SK-N-SH treated with all-trans-retinoic acid at 6 μM for 48 hours (cell line): Measurements from ENCODE around the gene NFIA.

Experiments
- ATAC-seq: fragments of 200-7000 bp; cut with Tn5 transposase; 3 replicates; pipeline ENCODE4 v1.9.1; 2020; ENCODE audit warnings: mild to moderate bottlenecking, moderate library complexity
- ARNTL ChIP-seq: fragments of 450-650 bp; formaldehyde crosslinking; IDR thresholded peaks from 2 replicates; pipeline ENCODE4 v1.5.0; 2020; ENCODE audit warnings: low read depth, mild to moderate bottlenecking, moderate library complexity, borderline replicate concordance
- BACH2 ChIP-seq: fragments of 250-450 bp; sonication (Bioruptor Pico); IDR thresholded peaks from 2 replicates; pipeline ENCODE4 v1.9.0; 2021; ENCODE audit warnings: mild to moderate bottlenecking, borderline replicate concordance
- CREB5 ChIP-seq: fragments of 250-450 bp; sonication (Bioruptor Pico); IDR thresholded peaks from 2 replicates; pipeline ENCODE4 v1.5.1; 2020; ENCODE audit warnings: low read depth, mild to moderate bottlenecking, moderate library complexity
- CSDC2 ChIP-seq: fragments of 250-450 bp; sonication (Bioruptor Pico); IDR thresholded peaks from 2 replicates; pipeline ENCODE4 v1.5.0; 2020; ENCODE audit warnings: mild to moderate bottlenecking, moderate library complexity
- ESRRG ChIP-seq: fragments of 250-450 bp; sonication (Bioruptor Pico); IDR thresholded peaks from 2 replicates; pipeline ENCODE4 v1.6.1; 2021; ENCODE audit warnings: mild to moderate bottlenecking
- GLIS3 ChIP-seq: fragments of 250-450 bp; sonication (Bioruptor Pico); IDR thresholded peaks from 2 replicates; pipeline ENCODE4 v1.5.0; 2020; ENCODE audit warnings: mild to moderate bottlenecking, moderate library complexity
- ISL1 ChIP-seq: fragments of 250-450 bp; sonication (Bioruptor Pico); IDR thresholded peaks from 2 replicates; pipeline ENCODE4 v2.1.2; 2022; ENCODE audit warnings: mild to moderate bottlenecking, moderate library complexity
- OSR1 ChIP-seq: fragments of 250-450 bp; sonication (Bioruptor Pico); IDR thresholded peaks from 2 replicates; pipeline ENCODE4 v1.8.0; 2022; ENCODE audit warnings: moderate library complexity, mild to moderate bottlenecking, inconsistent platforms
- PATZ1 ChIP-seq: fragments of 250-450 bp; sonication (Bioruptor Pico); IDR thresholded peaks from 2 replicates; pipeline ENCODE4 v1.8.0; 2020; ENCODE audit warnings: mild to moderate bottlenecking, moderate library complexity, borderline replicate concordance
- POU6F1 ChIP-seq: fragments of 250-450 bp; sonication (Bioruptor Pico); IDR thresholded peaks from 2 replicates; pipeline ENCODE4 v1.8.0; 2021; ENCODE audit warnings: low read depth, mild to moderate bottlenecking, moderate library complexity, borderline replicate concordance
- PPARA ChIP-seq: fragments of 250-450 bp; sonication (Bioruptor Pico); IDR thresholded peaks from 2 replicates; pipeline ENCODE4 v1.5.0; 2020; ENCODE audit warnings: mild to moderate bottlenecking, borderline replicate concordance
- RARB ChIP-seq: fragments of 250-450 bp; sonication (Bioruptor Pico); IDR thresholded peaks from 2 replicates; pipeline ENCODE4 v1.8.0; 2021; ENCODE audit warnings: mild to moderate bottlenecking, moderate library complexity
- SNAI2 ChIP-seq: fragments of 250-450 bp; sonication (Bioruptor Pico); IDR thresholded peaks from 2 replicates; pipeline ENCODE4 v1.5.0; 2020; ENCODE audit warnings: mild to moderate bottlenecking, moderate library complexity
- TCF4 ChIP-seq: fragments of 250-450 bp; sonication (Bioruptor Pico); IDR thresholded peaks from 2 replicates; pipeline ENCODE4 v1.8.0; 2021; ENCODE audit warnings: mild to moderate bottlenecking, moderate library complexity, borderline replicate concordance
- TOX ChIP-seq: fragments of 250-450 bp; sonication (Bioruptor Pico); IDR thresholded peaks from 2 replicates; pipeline ENCODE4 v1.8.0; 2021; ENCODE audit warnings: mild to moderate bottlenecking, moderate library complexity, borderline replicate concordance
- TSHZ2 ChIP-seq: fragments of 250-450 bp; sonication (Bioruptor Pico); IDR thresholded peaks from 2 replicates; pipeline ENCODE4 v1.5.0; 2020; ENCODE audit warnings: mild to moderate bottlenecking, moderate library complexity
- ZC3H10 ChIP-seq: fragments of 250-450 bp; sonication (Bioruptor Pico); IDR thresholded peaks from 2 replicates; pipeline ENCODE4 v1.5.1; 2021; ENCODE audit warnings: mild to moderate bottlenecking, moderate library complexity
- ZFP3 ChIP-seq: fragments of 250-450 bp; sonication (Bioruptor Pico); IDR thresholded peaks from 2 replicates; pipeline ENCODE4 v1.5.0; 2020; ENCODE audit warnings: mild to moderate bottlenecking, moderate library complexity
- ZFP30 ChIP-seq: fragments of 450-650 bp; formaldehyde crosslinking; IDR thresholded peaks from 2 replicates; pipeline ENCODE4 v1.5.0; 2022; ENCODE audit warnings: mild to moderate bottlenecking, moderate library complexity
- ZNF70 ChIP-seq: fragments of 450-650 bp; formaldehyde crosslinking; IDR thresholded peaks from 2 replicates; pipeline ENCODE4 v1.5.0; 2020; ENCODE audit warnings: mild to moderate bottlenecking, moderate library complexity
- ZNF8 ChIP-seq: fragments of 450-650 bp; formaldehyde crosslinking; IDR thresholded peaks from 2 replicates; pipeline ENCODE4 v1.5.0; 2020; ENCODE audit warnings: mild to moderate bottlenecking, moderate library complexity

Gene NFIA

GRCh38 chr1:61341426-61341825 lies 259.1 kb downstream of the NFIA start:
- TF ChIP-seq ZFP3 (no peak), CREB5 (CRISPR knock-in tag) (no peak), TOX (CRISPR knock-in tag) (no peak), PPARA (no peak), BACH2 (no peak), TCF4 (CRISPR knock-in tag) (no peak), ZNF70 (CRISPR knock-in tag) (no peak), POU6F1 (CRISPR knock-in tag) (no peak), SNAI2 (no peak), ESRRG (CRISPR knock-in tag) (no peak), ZC3H10 (CRISPR knock-in tag) (no peak), TSHZ2 (CRISPR knock-in tag) (no peak), OSR1 (CRISPR knock-in tag) (no peak), ZFP30 (CRISPR knock-in tag) (no peak), ISL1 (CRISPR knock-in tag) (no peak), CSDC2 (CRISPR knock-in tag) (no peak), GLIS3 (no peak), RARB (no peak)
- no peak for ATAC-seq

- no peak for ATAC-seq
- no peak for TF ChIP-seq ZFP30 (CRISPR knock-in tag)
- no peak for TF ChIP-seq PATZ1 (CRISPR knock-in tag)
- TF ChIP-seq SNAI2: no peak
- no peak for TF ChIP-seq ISL1 (CRISPR knock-in tag)
- no peak for TF ChIP-seq TSHZ2 (CRISPR knock-in tag)
Measured at GRCh38 chr1:61343734-61344420, 261.5 kb downstream of the NFIA start.

GRCh38 chr1:61344696-61345095 lies 262.3 kb downstream of the NFIA start:
- TF ChIP-seq SNAI2: no peak
- no peak for TF ChIP-seq ARNTL (CRISPR knock-in tag)
- TF ChIP-seq BACH2: no peak
- TF ChIP-seq CSDC2 (CRISPR knock-in tag): no peak
- no peak for TF ChIP-seq ZFP3
- TF ChIP-seq ZNF70 (CRISPR knock-in tag): no peak
- TF ChIP-seq ESRRG (CRISPR knock-in tag): no peak
- no peak for TF ChIP-seq ZFP30 (CRISPR knock-in tag)
- no peak for TF ChIP-seq ISL1 (CRISPR knock-in tag)
- no peak for TF ChIP-seq ZC3H10 (CRISPR knock-in tag)
- no peak for TF ChIP-seq OSR1 (CRISPR knock-in tag)
- TF ChIP-seq ZNF8: no peak
- TF ChIP-seq POU6F1 (CRISPR knock-in tag): no peak
- no peak for TF ChIP-seq PATZ1 (CRISPR knock-in tag)
- no peak for TF ChIP-seq PPARA
- no peak for ATAC-seq
